ENCODE results near the gene ACSF2.
"Not testable (repeated sequence)": the region's sequence is repeated elsewhere in the genome, so short reads cannot be mapped to it uniquely, and the experiment has no call there.

The ACSF2 gene

DNA sequence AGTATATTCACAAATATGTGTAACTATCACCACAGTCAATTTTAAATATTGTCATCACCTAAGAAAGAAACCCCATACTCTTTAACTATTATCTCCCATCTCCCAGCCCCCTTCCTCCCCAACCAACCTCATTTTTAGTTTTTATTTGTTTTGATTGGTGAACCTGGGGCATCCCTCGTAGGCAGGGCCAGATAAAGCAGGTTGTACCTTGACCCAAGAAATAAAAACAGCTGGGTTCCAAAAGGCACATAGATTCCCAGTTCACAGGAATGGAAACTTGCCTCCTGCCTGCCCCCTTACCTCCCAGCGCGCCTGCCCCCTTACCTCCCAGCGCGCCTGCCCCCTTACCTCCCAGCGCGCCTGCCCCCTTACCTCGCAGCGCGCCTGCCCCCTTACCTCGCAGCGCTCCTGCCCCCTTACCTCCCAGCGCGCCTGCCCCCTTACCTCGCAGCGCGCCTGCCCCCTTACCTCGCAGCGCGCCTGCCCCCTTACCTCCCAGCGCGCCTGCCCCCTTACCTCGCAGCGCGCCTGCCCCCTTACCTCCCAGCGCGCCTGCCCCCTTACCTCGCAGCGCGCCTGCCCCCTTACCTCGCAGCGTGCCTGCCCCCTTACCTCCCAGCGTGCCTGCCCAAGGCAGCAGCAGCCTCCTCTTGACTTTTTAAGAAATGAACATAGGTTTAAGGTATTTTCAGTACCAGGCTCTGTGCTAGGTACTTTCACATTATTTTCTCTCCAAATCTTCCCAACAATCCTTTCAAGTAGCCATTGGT lies 49.9 kb downstream of the ACSF2 start:
- DNase-seq (ENCODE audit: low read depth in 4 of 4, low spot score in 1 of 4) = not testable (repeated sequence)

DNA sequence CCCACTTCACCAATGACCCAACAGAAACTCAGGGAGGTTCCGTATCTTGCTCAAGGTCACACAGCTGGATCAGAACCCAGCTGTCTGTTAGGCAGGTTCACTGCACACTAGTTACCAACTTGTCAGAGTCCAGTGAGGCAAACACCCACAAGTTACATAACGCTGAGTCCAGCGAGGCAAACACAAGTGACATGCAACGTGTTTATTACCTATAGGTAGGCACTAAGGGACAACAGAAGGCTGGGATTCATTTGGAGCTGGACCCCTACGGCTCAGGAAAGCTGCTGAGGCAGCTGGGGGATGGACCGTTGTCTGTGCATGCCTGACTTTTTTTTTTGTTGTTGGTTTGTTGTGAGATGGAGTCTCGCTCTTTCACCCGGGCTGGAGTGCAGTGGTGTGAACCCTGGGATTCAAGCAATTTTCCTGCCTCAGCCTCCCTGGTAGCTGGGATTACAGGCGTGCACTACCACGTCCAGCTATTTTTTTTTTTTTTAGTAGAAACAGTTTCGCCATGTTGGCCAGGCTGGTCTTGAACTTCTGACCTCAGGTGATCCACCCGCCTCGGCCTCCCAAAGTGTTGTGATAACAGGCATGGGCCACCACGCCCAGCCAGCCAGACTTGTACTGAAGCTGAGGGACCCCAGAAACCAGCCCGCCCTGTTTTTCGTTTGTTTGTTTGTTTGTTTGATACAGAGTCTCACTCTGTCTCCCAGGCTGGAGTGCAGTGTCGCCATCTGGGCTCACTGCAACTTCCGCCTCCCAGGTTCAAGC lies 50.7 kb downstream of the ACSF2 start:
- no peak for DNase-seq (ENCODE audit: low read depth in 4 of 4, low spot score in 1 of 4)

- no peak for DNase-seq (ENCODE audit: low read depth in 4 of 4, low spot score in 1 of 4)
Measured at GRCh38 chr17:50477976-50478375, 52.0 kb downstream of the ACSF2 start.

- DNase-seq (ENCODE audit: low read depth in 4 of 4, low spot score in 1 of 4) = peak; percentile 67 to 78 (median 71)
Measured at GRCh38 chr17:50478391-50479381, 52.7 kb downstream of the ACSF2 start, which contains the start of gene RSAD1. Gene RSAD1, plus strand, starts transcription at chr17:50478860. Its CDS starts 25 bp downstream, at chr17:50478885.

GRCh38 chr17:50479522-50480141 lies 53.6 kb downstream of the ACSF2 start:
- peak; percentile 26 to 60 (median 44) for DNase-seq (ENCODE audit: low read depth in 4 of 4, low spot score in 1 of 4)

GRCh38 chr17:50480142-50480764 lies 54.2 kb downstream of the ACSF2 start:
- no peak for DNase-seq (ENCODE audit: low read depth in 4 of 4, low spot score in 1 of 4)

DNA sequence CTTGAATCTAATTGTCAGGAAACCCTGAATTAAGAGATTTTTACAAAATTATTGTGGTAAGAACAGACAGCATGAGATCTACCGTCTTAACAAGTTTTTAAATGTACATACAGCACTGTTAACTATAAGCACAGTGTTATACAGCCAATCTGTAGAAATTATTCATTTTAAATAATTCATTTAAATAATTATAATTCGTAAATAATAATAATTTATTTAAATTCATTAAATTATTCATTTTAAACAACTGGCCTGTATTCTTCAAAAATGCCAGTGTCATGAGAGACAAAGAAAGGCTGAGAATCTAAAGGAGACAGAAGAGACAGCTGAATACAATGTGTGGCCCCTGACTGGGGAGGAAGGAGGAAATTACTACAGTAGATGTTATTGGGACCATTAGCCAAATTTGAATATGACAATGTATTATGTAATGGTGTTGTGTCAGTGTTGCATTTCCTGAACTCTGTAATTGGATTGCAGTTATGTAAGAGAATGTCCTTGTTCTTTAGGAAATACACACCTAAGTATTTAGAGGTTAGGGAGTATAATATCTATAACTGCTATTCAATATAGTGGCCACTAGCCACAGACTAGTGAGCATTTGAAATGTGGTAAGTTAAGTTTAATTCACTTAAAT lies 55.0 kb downstream of the ACSF2 start:
- DNase-seq (ENCODE audit: low read depth in 4 of 4, low spot score in 1 of 4) = no peak

DNA sequence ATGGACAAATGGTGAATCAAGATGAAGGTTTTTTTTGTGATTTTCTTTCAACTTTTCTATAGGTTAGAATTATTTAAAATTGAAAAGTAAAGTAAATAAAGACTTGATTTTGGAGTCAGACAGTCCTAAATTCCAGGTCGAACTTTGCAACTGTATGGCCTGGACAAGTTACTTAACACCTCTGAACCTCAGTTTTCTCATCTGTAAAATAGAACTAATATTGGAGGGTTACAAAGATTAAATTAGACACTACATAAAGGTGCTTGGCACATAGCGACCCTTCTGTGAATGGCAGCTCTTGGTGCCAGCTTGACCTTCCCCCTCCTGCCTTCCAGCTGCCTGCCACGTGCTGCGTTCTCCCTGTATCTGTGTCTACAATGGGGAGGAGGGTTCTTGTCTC lies 55.6 kb downstream of the ACSF2 start:
- no peak for DNase-seq (ENCODE audit: low read depth in 4 of 4, low spot score in 1 of 4)

- no peak for DNase-seq (ENCODE audit: low read depth in 4 of 4, low spot score in 1 of 4)
Measured at GRCh38 chr17:50482110-50482509, 56.1 kb downstream of the ACSF2 start.

DNA sequence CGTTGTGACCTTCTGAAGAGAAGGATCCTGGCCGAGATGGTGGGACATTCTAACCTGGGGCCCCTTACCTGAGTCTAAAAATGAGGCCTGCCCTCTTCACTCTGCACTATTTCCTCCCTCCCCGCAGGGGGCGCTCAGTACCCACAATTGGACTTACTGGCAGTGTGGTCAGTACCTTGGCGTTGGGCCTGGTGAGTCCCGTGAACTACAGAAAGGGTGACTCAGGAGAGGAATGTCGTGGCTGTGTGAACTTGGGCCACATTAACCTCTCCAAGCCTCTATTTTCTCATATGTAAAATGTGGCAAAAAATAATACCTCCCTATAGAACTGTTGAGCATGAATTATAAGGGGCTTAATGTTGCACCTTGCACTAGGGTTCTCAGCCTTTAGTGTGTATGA lies 56.5 kb downstream of the ACSF2 start:
- DNase-seq (ENCODE audit: low read depth in 4 of 4, low spot score in 1 of 4) = peak; percentile 49 to 65 (median 52)

DNA sequence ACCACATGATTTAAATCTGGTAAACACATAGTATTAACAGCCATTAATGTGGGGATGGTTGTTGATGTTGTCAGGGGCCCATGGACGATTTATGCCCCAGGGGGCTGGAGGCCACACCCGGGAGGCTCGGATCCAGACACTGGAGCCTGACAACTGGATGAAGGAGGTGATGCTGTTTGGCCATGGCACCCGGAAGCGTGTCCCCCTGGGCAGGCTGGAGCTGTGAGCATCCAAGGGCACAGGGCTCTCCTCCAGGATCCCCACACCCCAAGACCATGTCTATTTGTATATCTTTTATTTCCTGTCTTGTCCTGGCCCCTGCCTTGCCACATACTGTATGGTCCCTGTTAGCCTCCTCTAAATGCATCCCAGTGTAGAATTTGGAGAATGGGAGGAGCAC lies 57.2 kb downstream of the ACSF2 start:
- no peak for DNase-seq (ENCODE audit: low read depth in 4 of 4, low spot score in 1 of 4)

DNA sequence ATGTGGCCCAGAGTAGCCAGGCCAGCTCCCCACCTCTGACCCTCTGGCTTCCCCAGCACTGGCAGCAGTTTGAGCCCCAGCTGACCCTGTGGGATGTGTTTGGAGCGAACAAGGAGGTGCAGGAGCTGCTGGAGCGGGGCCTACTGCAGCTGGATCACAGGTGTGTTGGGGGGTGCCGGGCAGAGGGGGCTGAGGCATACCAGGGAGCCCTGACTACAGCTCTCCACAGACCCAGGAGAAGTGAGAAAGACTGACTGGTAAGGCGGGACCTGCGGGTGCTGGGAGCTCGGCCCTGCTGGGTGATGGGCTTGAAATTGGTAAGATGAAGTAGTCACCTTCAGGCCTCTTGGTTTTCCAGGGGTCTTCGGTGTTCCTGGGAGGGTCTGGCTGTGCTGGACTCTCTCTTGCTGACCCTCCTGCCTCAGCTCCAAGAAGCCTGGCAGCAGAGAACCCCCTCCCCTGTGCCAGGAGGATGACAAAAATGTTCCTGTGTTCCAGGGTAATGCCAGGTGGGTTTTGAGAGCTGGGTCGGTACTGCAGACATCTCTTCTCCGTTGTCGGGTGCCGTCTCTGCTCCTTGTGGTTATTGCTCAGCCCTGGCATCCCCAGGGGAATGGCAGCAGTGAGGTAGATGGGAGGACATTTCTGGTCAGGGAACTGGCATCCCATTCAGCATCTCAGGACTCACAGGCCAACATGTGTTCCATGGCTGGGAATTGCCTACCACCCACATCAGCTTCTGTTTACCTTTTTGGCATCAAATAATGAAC lies 58.6 kb downstream of the ACSF2 start:
- DNase-seq (ENCODE audit: low read depth in 4 of 4, low spot score in 1 of 4) = no peak

- no peak for DNase-seq (ENCODE audit: low read depth in 4 of 4, low spot score in 1 of 4)
Measured at GRCh38 chr17:50487213-50488096, 61.4 kb downstream of the ACSF2 start.

DNA sequence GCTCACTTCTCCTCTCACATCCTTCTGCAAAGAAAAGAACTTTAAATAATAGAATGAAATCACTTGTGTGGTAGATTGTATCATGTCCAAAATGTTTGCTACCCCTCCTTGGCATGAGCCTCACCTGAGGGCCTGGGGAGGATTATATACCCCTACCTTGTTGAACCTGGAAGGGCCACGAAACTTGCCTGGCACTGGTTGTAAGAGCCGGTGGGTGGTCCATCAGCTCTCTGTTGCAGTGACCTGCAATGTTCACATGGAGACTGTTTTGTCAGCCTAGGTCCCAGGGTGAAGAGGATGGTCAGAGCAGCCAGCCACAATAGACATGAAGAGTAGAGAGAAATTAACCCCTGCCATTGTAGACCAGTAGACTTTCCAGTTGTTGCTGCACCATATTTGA lies 62.9 kb downstream of the ACSF2 start:
- no peak for DNase-seq (ENCODE audit: low read depth in 4 of 4, low spot score in 1 of 4)

GRCh38 chr17:50491505-50491904 lies 65.5 kb downstream of the ACSF2 start:
- DNase-seq (ENCODE audit: low read depth in 4 of 4, low spot score in 1 of 4) = no peak

GRCh38 chr17:50492214-50492613 lies 66.2 kb downstream of the ACSF2 start:
- DNase-seq (ENCODE audit: low read depth in 4 of 4, low spot score in 1 of 4) = no peak

DNA sequence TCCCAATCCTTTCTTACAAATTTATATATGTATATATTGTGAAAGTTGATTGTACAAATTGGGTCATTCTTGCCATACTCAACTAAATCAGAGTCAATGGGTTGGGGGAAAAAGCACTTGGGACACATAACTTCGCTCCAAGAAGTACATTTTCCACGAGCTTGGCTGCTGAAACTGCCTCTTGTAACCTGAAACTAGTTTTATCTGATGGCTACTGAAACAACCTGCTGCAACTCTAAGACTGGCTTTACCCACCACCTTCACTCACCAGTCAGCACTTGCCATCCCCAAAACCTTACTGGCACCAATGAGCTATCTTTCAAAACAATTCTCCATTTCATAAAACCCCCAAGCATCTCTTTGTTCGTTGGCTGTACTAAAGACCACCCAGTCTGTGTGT lies 67.7 kb downstream of the ACSF2 start:
- DNase-seq (ENCODE audit: low read depth in 4 of 4, low spot score in 1 of 4) = no peak

DNA sequence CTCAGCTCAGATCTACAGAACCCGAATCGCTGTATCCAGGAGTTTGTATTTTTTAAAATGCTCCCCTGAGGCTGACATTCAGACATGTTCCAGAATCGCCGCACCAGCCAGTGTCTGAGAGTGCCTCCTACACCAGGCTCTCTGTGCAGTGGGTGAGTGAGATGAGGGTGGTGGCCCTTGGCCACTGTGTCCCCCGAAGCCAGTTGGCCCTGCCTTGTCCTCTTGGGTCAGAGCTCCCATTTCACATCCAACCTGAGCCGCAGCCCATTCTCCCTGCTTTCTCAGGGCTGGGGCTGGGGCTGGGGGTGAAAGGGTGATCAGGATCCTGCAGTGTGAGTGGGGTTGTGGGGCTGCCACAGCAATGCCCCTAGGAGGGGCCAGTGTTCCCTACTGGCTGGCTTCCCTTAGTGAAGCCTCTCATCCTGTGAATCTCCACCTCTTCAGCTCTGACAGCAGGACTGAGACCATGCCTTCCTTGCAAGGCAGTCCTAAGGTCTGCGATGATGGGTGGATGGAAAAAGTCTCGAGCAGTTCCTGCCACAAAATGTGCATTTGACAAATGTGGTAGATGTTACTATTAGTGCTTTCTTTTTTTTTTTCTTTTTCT lies 69.3 kb downstream of the ACSF2 start:
- DNase-seq (ENCODE audit: low read depth in 4 of 4, low spot score in 1 of 4) = no peak

Data from stimulated activated CD4-positive, alpha-beta T cell treated with anti-CD3 and anti-CD28 coated beads, Interleukin-1b, Interleukin-23, amount 100 ng/mL, for 24 hours (primary cell).